Activated naive CD4-positive, alpha-beta T cell treated with anti-CD3 and anti-CD28 coated beads for 36 hours (primary cell): Measurements from ENCODE around the gene ANO2. TPM values are rescaled to one million over a fixed set of nuclear protein-coding genes. Genes with fewer than 3 reads are reported as not detected.
"Not testable (repeated sequence)": the region's sequence is repeated elsewhere in the genome, so short reads cannot be mapped to it uniquely, and the experiment has no call there.

ENCODE experiments used
- CTCF ChIA-PET: fragments of 350-600 bp; sonication (Branson Sonifier 250); formaldehyde crosslinking; loops from one replicate; lab custom pipeline; 2021; ENCODE audit warnings: antibody characterized with exemption; lab: Charles Lee
- DNase-seq: peaks from one replicate; pipeline ENCODE4 v3.0.0-alpha.2; 2020
- H3K27ac Mint-ChIP-seq: one replicate; pipeline ENCODE4 v1.8.0; 2021; ENCODE audit warnings: mild to moderate bottlenecking, mixed read lengths
- H3K27me3 Mint-ChIP-seq: one replicate; pipeline ENCODE4 v1.8.0; 2021; ENCODE audit warnings: low read depth, mixed read lengths
- H3K36me3 Mint-ChIP-seq: one replicate; pipeline ENCODE4 v1.8.0; 2021; ENCODE audit warnings: low read depth, mixed read lengths
- H3K4me1 Mint-ChIP-seq: one replicate; pipeline ENCODE4 v1.8.0; 2021; ENCODE audit warnings: low read depth, mixed read lengths
- H3K4me3 Mint-ChIP-seq: one replicate; pipeline ENCODE4 v1.8.0; 2021; ENCODE audit warnings: mild to moderate bottlenecking, moderate library complexity, mixed read lengths
- H3K9me3 Mint-ChIP-seq: one replicate; pipeline ENCODE4 v1.8.0; 2021; ENCODE audit warnings: mixed read lengths
- intact Hi-C: fragments of 100-400 bp; cut with micrococcal nuclease; formaldehyde crosslinking; loops from one replicate; pipeline ENCODE4 v1.15.1; 2023
- total RNA-seq, 2 experiments: library from RNA; stranded (reverse); gene quantifications; one replicate each; pipeline ENCODE4 v1.2.3, GENCODE V29; 2021

Gene ANO2
- total RNA-seq, 2 experiments from 2014 or later: not detected

DNA sequence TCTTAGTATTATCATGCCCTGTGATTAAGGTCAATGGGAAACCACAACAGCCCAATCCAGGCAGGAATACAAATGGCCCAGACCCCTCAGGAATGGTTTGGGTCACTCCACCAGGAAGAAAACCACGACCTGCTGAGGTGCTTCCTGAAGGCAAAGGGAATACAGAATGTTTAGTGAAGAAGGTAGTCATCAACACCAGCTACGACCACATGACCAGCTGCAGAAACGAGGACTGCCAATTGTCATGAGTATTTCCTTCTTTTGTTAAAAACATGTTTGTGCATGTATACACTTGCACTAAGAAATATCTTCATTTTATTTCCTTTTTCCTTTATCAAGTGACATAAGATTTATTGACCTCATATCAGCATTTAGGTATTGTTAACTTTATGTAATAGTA, 119.3 kb downstream of the ANO2 start:
- CTCF ChIA-PET, H3K27me3 Mint-ChIP-seq, H3K27ac Mint-ChIP-seq, DNase-seq, H3K9me3 Mint-ChIP-seq, H3K4me1 Mint-ChIP-seq, H3K36me3 Mint-ChIP-seq, H3K4me3 Mint-ChIP-seq, intact Hi-C loops: not testable (repeated sequence)

GRCh38 chr12:5818877-5819276, 126.2 kb downstream of the ANO2 start:
- H3K4me3 Mint-ChIP-seq, H3K9me3 Mint-ChIP-seq, CTCF ChIA-PET, intact Hi-C loops, H3K4me1 Mint-ChIP-seq, DNase-seq, H3K27ac Mint-ChIP-seq, H3K36me3 Mint-ChIP-seq, H3K27me3 Mint-ChIP-seq: not testable (repeated sequence)

DNA sequence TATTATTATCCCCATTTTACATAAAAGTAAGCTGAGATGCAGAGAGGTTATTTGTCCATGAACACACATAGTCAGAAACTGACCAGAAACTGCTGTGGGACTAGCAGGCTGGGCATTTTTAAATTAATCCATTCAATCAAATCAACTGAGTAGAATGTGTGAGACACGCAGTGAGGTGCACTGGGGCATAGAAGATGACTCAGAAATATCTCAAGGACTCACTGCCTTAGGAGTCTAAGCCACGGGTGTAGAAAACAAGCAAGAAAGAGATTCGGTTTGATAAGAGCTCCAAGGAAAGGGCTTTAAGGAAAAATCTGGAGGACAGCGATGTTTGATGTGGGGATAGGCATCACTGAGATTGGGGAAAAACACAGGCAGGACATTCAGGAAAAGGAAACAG, 127.8 kb downstream of the ANO2 start:
- intact Hi-C loops: no loop called here
- CTCF ChIA-PET: interaction anchor here (0.6 kb wide), 1 partner anchor 68 kb away, joined by 4 read pairs; no protein-coding TSS in a partner anchor

DNA sequence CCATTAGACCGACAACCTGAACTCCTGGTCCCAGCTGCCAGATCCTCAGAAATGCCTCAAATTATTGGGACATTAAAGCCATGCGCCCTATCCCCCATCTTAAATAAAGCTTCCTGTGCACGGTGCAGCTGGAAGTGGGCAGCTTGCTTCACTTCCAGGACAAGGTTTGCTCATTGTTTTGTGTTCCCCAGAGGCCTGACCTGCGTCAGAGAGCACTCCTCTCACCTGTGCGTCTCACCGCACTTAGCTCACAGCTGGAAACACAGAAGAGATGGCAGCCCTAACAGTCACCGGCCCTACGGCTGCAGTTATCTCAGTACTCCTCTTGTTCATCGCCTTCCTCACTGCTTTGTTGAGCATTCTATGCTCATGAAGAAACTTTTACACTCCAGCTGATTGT, 135.5 kb downstream of the ANO2 start:
- H3K4me1 Mint-ChIP-seq: no peaks in the 10 kb centered on the region
- no peaks in the 10 kb centered on the region for H3K36me3 Mint-ChIP-seq
- no peaks in the 10 kb centered on the region for H3K9me3 Mint-ChIP-seq
- peaks cover 7% of the 10 kb centered on the region for H3K27me3 Mint-ChIP-seq
- CTCF ChIA-PET: interaction anchor here (0.6 kb wide), 1 partner anchor 23 kb away, joined by 4 read pairs; no protein-coding TSS in a partner anchor
- no peak overlapping the region for H3K4me3 Mint-ChIP-seq
- no peak overlapping the region for H3K27ac Mint-ChIP-seq
- no peak for DNase-seq
- intact Hi-C loops: no loop called here

More for the DNA sequence above, 127.8 kb downstream of the ANO2 start:
- Mint-ChIP-seq H3K9me3 (peaks cover 6% of the 10 kb centered on the region), H3K36me3 (no peaks in the 10 kb centered on the region), H3K27ac (no peak overlapping the region), H3K27me3 (peaks cover 11% of the 10 kb centered on the region), H3K4me1 (no peaks in the 10 kb centered on the region), H3K4me3 (no peak overlapping the region)
- DNase-seq: no peak

DNA sequence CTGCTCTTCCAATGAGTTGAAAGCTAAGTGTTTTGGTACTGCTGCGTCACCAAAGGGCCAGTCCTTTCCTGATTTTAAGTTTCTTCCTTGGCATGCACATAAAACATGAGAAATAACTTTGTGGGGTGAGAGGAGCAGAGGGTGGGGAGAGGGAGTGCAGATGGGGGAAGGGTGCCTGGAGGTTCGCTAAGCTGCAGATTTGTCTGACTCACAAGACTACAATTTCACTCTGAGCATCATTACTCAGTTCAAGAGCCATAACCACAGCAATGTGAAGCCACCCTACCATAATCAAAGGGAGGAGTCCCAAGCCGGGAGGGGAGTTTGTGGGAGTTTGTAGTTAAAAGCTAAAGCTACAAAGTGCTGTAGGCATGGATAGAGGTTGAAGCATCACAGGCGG, 136.1 kb downstream of the ANO2 start:
- Mint-ChIP-seq H3K36me3 (no peaks in the 10 kb centered on the region), H3K4me1 (no peaks in the 10 kb centered on the region), H3K27me3 (peaks cover 7% of the 10 kb centered on the region), H3K9me3 (no peaks in the 10 kb centered on the region), H3K27ac (no peak overlapping the region), H3K4me3 (no peak overlapping the region)
- intact Hi-C loops: no loop called here
- CTCF ChIA-PET: interaction anchor here (0.6 kb wide), 1 partner anchor 24 kb away, joined by 4 read pairs; no protein-coding TSS in a partner anchor
- DNase-seq: no peak

DNA sequence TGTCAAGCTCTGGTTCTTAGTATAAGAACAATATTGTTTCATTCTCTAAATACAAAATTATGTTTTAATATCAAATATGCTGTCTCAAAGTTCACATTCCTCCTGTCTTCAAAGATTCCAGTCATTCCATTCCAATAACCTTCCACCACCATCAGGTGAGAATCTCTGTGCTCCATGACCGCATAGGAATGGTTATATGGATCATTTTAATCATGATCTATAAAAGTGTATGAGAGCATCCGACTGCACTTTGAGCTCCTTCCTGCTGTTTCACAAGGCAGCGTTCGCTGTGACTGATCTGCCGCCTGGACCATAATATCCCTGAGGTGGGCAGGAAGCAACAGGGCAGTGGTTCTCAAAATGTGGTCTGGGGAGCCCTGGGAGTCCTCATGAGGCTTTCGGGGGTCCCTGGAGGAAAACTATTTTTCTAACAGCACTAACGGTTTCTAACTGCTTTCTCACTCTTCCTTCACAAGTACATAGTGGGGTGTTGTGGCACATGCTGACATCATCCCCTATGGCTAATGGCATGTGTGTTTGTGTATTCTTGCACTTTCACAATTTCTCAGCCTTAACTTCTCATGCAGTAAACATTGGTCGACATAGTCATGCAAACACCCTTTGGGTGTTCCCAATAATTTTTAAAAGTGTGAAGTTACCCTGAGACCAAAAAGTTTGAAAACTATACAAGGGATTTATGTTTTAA, 137.4 kb downstream of the ANO2 start:
- Mint-ChIP-seq H3K27me3 (peaks cover 3% of the 10 kb centered on the region), H3K27ac (no peak overlapping the region), H3K4me1 (no peaks in the 10 kb centered on the region), H3K4me3 (no peak overlapping the region), H3K36me3 (no peaks in the 10 kb centered on the region), H3K9me3 (no peaks in the 10 kb centered on the region)
- no peak for DNase-seq
- intact Hi-C loops: no loop called here
- CTCF ChIA-PET: no interaction called here

GRCh38 chr12:5807090-5807414, 138.0 kb downstream of the ANO2 start:
- no peak overlapping the region for H3K27ac Mint-ChIP-seq
- CTCF ChIA-PET: no interaction called here
- H3K36me3 Mint-ChIP-seq: no peaks in the 10 kb centered on the region
- DNase-seq: no peak
- no peaks in the 10 kb centered on the region for H3K4me1 Mint-ChIP-seq
- H3K27me3 Mint-ChIP-seq: peaks cover 3% of the 10 kb centered on the region
- H3K4me3 Mint-ChIP-seq: no peak overlapping the region
- no peaks in the 10 kb centered on the region for H3K9me3 Mint-ChIP-seq
- intact Hi-C loops: no loop called here

GRCh38 chr12:5806371-5807089, 138.5 kb downstream of the ANO2 start:
- Mint-ChIP-seq H3K4me3 (no peak overlapping the region), H3K27ac (no peak overlapping the region)
- DNase-seq: no peak

GRCh38 chr12:5803532-5803931, 141.5 kb downstream of the ANO2 start:
- Mint-ChIP-seq H3K4me1 (no peaks in the 10 kb centered on the region), H3K27ac (no peak overlapping the region), H3K4me3 (no peak overlapping the region), H3K27me3 (no peaks in the 10 kb centered on the region), H3K9me3 (no peaks in the 10 kb centered on the region), H3K36me3 (no peaks in the 10 kb centered on the region)
- CTCF ChIA-PET: interaction anchor here (1.1 kb wide), 1 partner anchor 58 kb away, joined by 5 read pairs; no protein-coding TSS in a partner anchor
- intact Hi-C loops: no loop called here
- DNase-seq: no peak

More at GRCh38 chr12:5806371-5807089, 138.5 kb downstream of the ANO2 start:
- CTCF ChIA-PET: no interaction called here
- Mint-ChIP-seq H3K9me3 (no peaks in the 10 kb centered on the region), H3K4me1 (no peaks in the 10 kb centered on the region), H3K27me3 (peaks cover 3% of the 10 kb centered on the region), H3K36me3 (no peaks in the 10 kb centered on the region)
- intact Hi-C loops: no loop called here

GRCh38 chr12:5798242-5799015, 146.6 kb downstream of the ANO2 start:
- DNase-seq: no peak
- H3K4me3 Mint-ChIP-seq: no peak overlapping the region
- CTCF ChIA-PET: interaction anchor here (0.7 to 1.2 kb wide), 2 partner anchors 53 to 54 kb away, joined by 3 read pairs; no protein-coding TSS in a partner anchor
- H3K9me3 Mint-ChIP-seq: no peaks in the 10 kb centered on the region
- intact Hi-C loops: loop anchor here (5.0 kb wide), 1 partner anchor 51 kb away; no protein-coding TSS in a partner anchor
- H3K27me3 Mint-ChIP-seq: no peaks in the 10 kb centered on the region
- no peak overlapping the region for H3K27ac Mint-ChIP-seq
- no peaks in the 10 kb centered on the region for H3K36me3 Mint-ChIP-seq
- H3K4me1 Mint-ChIP-seq: no peaks in the 10 kb centered on the region

DNA sequence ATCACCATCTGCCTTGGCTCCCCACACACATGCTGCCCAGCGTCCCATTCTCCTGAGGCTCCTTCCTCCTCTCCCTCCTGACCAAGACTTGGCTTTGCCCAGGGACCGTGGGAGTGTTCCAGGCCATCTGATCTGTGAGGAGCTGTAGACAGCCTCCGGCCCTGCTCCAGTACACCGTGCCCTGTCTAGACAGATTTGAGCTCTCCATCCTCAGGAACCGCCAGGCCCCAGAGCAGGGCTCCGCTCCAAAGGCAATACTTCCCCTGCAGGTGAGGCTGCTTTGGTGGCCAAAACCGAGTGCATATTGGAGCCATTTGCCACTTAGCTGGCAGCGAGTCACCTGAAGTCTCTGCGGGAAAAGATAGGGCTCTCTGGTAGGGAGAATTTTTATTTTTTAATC, 147.4 kb downstream of the ANO2 start:
- DNase-seq: no peak
- CTCF ChIA-PET: interaction anchor here (0.7 kb wide), 1 partner anchor 52 kb away, joined by 3 read pairs; no protein-coding TSS in a partner anchor
- H3K36me3 Mint-ChIP-seq: no peaks in the 10 kb centered on the region
- H3K27me3 Mint-ChIP-seq: no peaks in the 10 kb centered on the region
- H3K9me3 Mint-ChIP-seq: no peaks in the 10 kb centered on the region
- intact Hi-C loops: loop anchor here (5.0 kb wide), 1 partner anchor 50 kb away; no protein-coding TSS in a partner anchor
- H3K4me3 Mint-ChIP-seq: no peak overlapping the region
- H3K4me1 Mint-ChIP-seq: no peaks in the 10 kb centered on the region
- no peak overlapping the region for H3K27ac Mint-ChIP-seq

DNA sequence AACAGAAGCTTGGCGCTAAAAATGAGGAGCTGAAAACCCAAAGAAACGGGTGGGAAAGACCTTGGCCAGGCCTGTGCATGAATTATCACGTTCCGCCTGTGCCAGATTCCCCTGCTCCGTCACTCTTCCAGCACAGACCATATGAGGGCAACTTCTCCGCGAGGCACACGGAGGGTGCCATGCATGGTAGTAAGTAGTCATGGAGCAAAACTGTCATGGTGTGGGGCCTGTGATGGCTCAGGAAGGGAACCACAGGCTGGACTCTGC, 148.2 kb downstream of the ANO2 start:
- CTCF ChIA-PET: interaction anchor here (1.1 kb wide), 1 partner anchor 368 kb away, joined by 3 read pairs; no protein-coding TSS in a partner anchor
- H3K4me3 Mint-ChIP-seq: no peak overlapping the region
- intact Hi-C loops: loop anchor here (5.0 kb wide), 1 partner anchor 50 kb away; no protein-coding TSS in a partner anchor
- no peak for DNase-seq
- no peaks in the 10 kb centered on the region for H3K36me3 Mint-ChIP-seq
- H3K9me3 Mint-ChIP-seq: no peaks in the 10 kb centered on the region
- H3K27ac Mint-ChIP-seq: no peak overlapping the region
- H3K4me1 Mint-ChIP-seq: no peaks in the 10 kb centered on the region
- H3K27me3 Mint-ChIP-seq: no peaks in the 10 kb centered on the region
